ENCODE measurements around the gene EIF4G3. TPM values are rescaled to one million over a fixed set of nuclear protein-coding genes. Genes with fewer than 3 reads are reported as not detected.

EIF4G3 gene
- polyA plus RNA-seq, 1 donor (not counting 4 experiments of a cell fraction or from before 2014, with no cell fraction given), result 44.6 TPM

- no peaks in the 10 kb centered on the region for H3K27me3 ChIP-seq (ENCODE audit: control insufficient read depth, extremely low read depth, insufficient read depth, low read length)
- H3K9me1 ChIP-seq (ENCODE audit: control insufficient read depth, extremely low read depth, insufficient read depth, low read length), result no peaks in the 10 kb centered on the region
- dilution Hi-C loops (cut with MboI; ENCODE audit: extremely low pct_ligation_motif_present, low sequenced_read_pairs), result no loop called here
- H3K4me3 ChIP-seq (ENCODE audit: control insufficient read depth in 2 of 3, extremely low read depth in 1 of 3, insufficient read depth in 2 of 3, low read depth in 1 of 3, low read length in 3 of 3), result peak overlapping the region; percentile 72 to 96 (median 88)
- H3K36me3 ChIP-seq (ENCODE audit: control insufficient read depth in 2 of 2, extremely low read depth in 1 of 2, insufficient read depth in 2 of 2, low read length in 2 of 2), result no peaks in the 10 kb centered on the region
- FAIRE-seq, result no peak
- H3K9me3 ChIP-seq (ENCODE audit: control insufficient read depth, low read depth, low read length), result no peaks in the 10 kb centered on the region
- peak overlapping the region; percentile 83 for H2AFZ ChIP-seq (ENCODE audit: control insufficient read depth, low read length)
- H4K20me1 ChIP-seq (ENCODE audit: control insufficient read depth, extremely low read depth, insufficient read depth, low read length), result peaks cover 12% of the 10 kb centered on the region
- peak; percentile 33 for DNase-seq (ENCODE audit: low read depth, low spot score)
- H3K9ac ChIP-seq (ENCODE audit: control insufficient read depth, extremely low read depth, insufficient read depth, low read length), result peak overlapping the region; percentile 97
- no peak for TF ChIP-seq EZH2 (IDR thresholded peaks at IDR 0.05; ENCODE audit: low read length)
- no peak for TF ChIP-seq CTCF (optimal IDR thresholded peaks at IDR 0.05 in 1 of 3, IDR thresholded peaks at IDR 0.05 in 1 of 3, conservative IDR thresholded peaks at IDR 0.05 in 1 of 3; ENCODE audit: extremely low read depth in 1 of 3, insufficient read depth in 2 of 3, low read length in 3 of 3)
- H3K4me2 ChIP-seq (ENCODE audit: control insufficient read depth, extremely low read depth, insufficient read depth, low read depth, low read length), result peak overlapping the region; percentile 86
- H3K79me2 ChIP-seq (ENCODE audit: control insufficient read depth, insufficient read depth, low read length), result peaks cover 48% of the 10 kb centered on the region
- H3K4me1 ChIP-seq (ENCODE audit: control insufficient read depth, extremely low read depth, insufficient read depth, low read length), result peaks cover 13% of the 10 kb centered on the region
- H3K27ac ChIP-seq (ENCODE audit: control insufficient read depth, insufficient read depth, low read length), result peak overlapping the region; percentile 93
Observed at GRCh38 chr1:20786253-20787028, 390.3 kb downstream of the EIF4G3 start.

GRCh38 chr1:20785907-20786252 is 390.8 kb downstream of the EIF4G3 start:
- Histone ChIP-seq H4K20me1 (ENCODE audit: control insufficient read depth, extremely low read depth, insufficient read depth, low read length) (peaks cover 12% of the 10 kb centered on the region), H3K4me2 (ENCODE audit: control insufficient read depth, extremely low read depth, insufficient read depth, low read depth, low read length) (peak overlapping the region; percentile 86), H3K9ac (ENCODE audit: control insufficient read depth, extremely low read depth, insufficient read depth, low read length) (peak overlapping the region; percentile 97), H3K4me1 (ENCODE audit: control insufficient read depth, extremely low read depth, insufficient read depth, low read length) (peaks cover 13% of the 10 kb centered on the region), H3K36me3 (ENCODE audit: control insufficient read depth in 2 of 2, extremely low read depth in 1 of 2, insufficient read depth in 2 of 2, low read length in 2 of 2) (no peaks in the 10 kb centered on the region), H2AFZ (ENCODE audit: control insufficient read depth, low read length) (peak overlapping the region; percentile 83), H3K79me2 (ENCODE audit: control insufficient read depth, insufficient read depth, low read length) (peaks cover 54% of the 10 kb centered on the region), H3K27me3 (ENCODE audit: control insufficient read depth, extremely low read depth, insufficient read depth, low read length) (no peaks in the 10 kb centered on the region), H3K4me3 (ENCODE audit: control insufficient read depth in 2 of 3, extremely low read depth in 1 of 3, insufficient read depth in 2 of 3, low read depth in 1 of 3, low read length in 3 of 3) (peak overlapping the region; percentile 72 to 96 (median 88)), H3K9me3 (ENCODE audit: control insufficient read depth, low read depth, low read length) (no peaks in the 10 kb centered on the region), H3K9me1 (ENCODE audit: control insufficient read depth, extremely low read depth, insufficient read depth, low read length) (no peaks in the 10 kb centered on the region), H3K27ac (ENCODE audit: control insufficient read depth, insufficient read depth, low read length) (peak overlapping the region; percentile 92)
- FAIRE-seq (no peak), DNase-seq (ENCODE audit: low read depth, low spot score) (no peak)
- TF ChIP-seq EZH2 (IDR thresholded peaks at IDR 0.05; ENCODE audit: low read length) (no peak), CTCF (optimal IDR thresholded peaks at IDR 0.05 in 1 of 3, IDR thresholded peaks at IDR 0.05 in 1 of 3, conservative IDR thresholded peaks at IDR 0.05 in 1 of 3; ENCODE audit: extremely low read depth in 1 of 3, insufficient read depth in 2 of 3, low read length in 3 of 3) (no peak)
- dilution Hi-C loops (cut with MboI; ENCODE audit: extremely low pct_ligation_motif_present, low sequenced_read_pairs), result no loop called here
